A549 (cell line): ENCODE results near the gene UBN1.

Experiments used
- CEBPB ChIP-seq, 2 experiments: fragments of >200 bp in 1 of 2; sonication (Bioruptor Twin) in 1 of 2; formaldehyde crosslinking in 1 of 2; IDR thresholded peaks; 2 replicates each; pipeline ENCODE4 v1.6.1; 2012 to 2016
- CTCF ChIP-seq: fragments of >200 bp; sonication (Bioruptor Twin); formaldehyde crosslinking; IDR thresholded peaks from 3 replicates; pipeline ENCODE4 v1.5.1; 2016
- EP300 ChIP-seq, 2 experiments: fragments of >200 bp; sonication (Bioruptor Twin); formaldehyde crosslinking; IDR thresholded peaks; 2 replicates in 1 of 2; 3 replicates in 1 of 2; pipeline ENCODE4 v1.6.1; 2016 to 2017
- ESRRA ChIP-seq: fragments of 150-350 bp; IDR thresholded peaks from 2 replicates; pipeline ENCODE4 v1.6.1; 2014; ENCODE audit warnings: mild to moderate bottlenecking, low read length, borderline replicate concordance
- POLR2A ChIP-seq: IDR thresholded peaks from 2 replicates; pipeline ENCODE4 v1.6.1; 2012; ENCODE audit warnings: mild to moderate bottlenecking, low read length
- POLR2AphosphoS2 ChIP-seq: conservative IDR thresholded peaks from 2 replicates; pipeline ENCODE4 v1.6.1; 2012; ENCODE audit warnings: low read length, improper control_type of control experiment, inconsistent platforms
- REST ChIP-seq: fragments of 200-600 bp; sonication (generic); IDR thresholded peaks from 2 replicates; pipeline ENCODE4 v1.6.1; 2016; ENCODE audit warnings: antibody characterized with exemption, mild to moderate bottlenecking, moderate library complexity
- SMC3 ChIP-seq: fragments of >200 bp; sonication (Bioruptor Twin); formaldehyde crosslinking; IDR thresholded peaks from 3 replicates; pipeline ENCODE4 v1.6.1; 2018; ENCODE audit warnings: inconsistent platforms
- USF2 ChIP-seq: fragments of 450-650 bp; IDR thresholded peaks from 2 replicates; pipeline ENCODE4 v1.6.1; 2014; ENCODE audit warnings: antibody characterized with exemption

GRCh38 chr16:4890686-4891085 lies 43.4 kb downstream of the UBN1 start:
- TF ChIP-seq CTCF = no peak
- no peak for TF ChIP-seq CEBPB (IDR thresholded peaks at IDR 0.05)
- TF ChIP-seq SMC3 = no peak
- no peak for TF ChIP-seq EP300 (IDR thresholded peaks at IDR 0.05)
- no peak for TF ChIP-seq ESRRA
- no peak for TF ChIP-seq POLR2A
- no peak for TF ChIP-seq POLR2AphosphoS2
- TF ChIP-seq REST = no peak
- no peak for TF ChIP-seq USF2
